ENCODE data around the gene SPRR2B.

DNA sequence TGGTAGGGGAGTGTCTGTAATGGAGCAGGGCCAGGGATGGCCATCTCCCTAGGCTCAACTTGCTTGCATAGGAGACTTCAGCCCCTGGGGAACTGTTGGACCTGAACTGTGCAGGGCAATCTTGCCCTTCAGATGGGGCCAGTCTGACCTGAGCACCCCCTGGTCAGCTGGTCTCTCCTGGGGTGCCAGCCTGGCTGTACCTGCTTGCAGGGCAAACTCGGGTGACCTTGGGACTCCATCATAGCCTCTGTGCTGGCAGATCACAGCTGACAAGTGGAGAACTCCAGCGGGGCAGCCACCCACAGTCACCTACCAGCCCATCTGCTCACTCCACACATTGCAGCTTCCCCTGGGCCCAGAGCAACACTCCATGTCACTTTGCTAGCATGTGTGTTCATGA lies 22.2 kb downstream of the SPRR2B start:
- no peak for TF ChIP-seq CTCF (IDR thresholded peaks at IDR 0.05; ENCODE audit: insufficient read depth, low read depth, low read length)
- TF ChIP-seq EZH2 (IDR thresholded peaks at IDR 0.05; ENCODE audit: insufficient read depth, low read length): no peak

Measured in astrocyte (in vitro differentiated cells and primary cell).